HG02870 (cell line): ENCODE results near the gene NAP1L4.

ENCODE experiments used
- ATAC-seq: cut with Tn5 transposase; IDR thresholded peaks from one replicate; pipeline ENCODE4 v1.9.1; 2021; ENCODE audit warnings: mild to moderate bottlenecking, moderate library complexity; ENCODE audit not compliant: unreplicated experiment

The NAP1L4 gene, protein sequence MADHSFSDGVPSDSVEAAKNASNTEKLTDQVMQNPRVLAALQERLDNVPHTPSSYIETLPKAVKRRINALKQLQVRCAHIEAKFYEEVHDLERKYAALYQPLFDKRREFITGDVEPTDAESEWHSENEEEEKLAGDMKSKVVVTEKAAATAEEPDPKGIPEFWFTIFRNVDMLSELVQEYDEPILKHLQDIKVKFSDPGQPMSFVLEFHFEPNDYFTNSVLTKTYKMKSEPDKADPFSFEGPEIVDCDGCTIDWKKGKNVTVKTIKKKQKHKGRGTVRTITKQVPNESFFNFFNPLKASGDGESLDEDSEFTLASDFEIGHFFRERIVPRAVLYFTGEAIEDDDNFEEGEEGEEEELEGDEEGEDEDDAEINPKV

DNA sequence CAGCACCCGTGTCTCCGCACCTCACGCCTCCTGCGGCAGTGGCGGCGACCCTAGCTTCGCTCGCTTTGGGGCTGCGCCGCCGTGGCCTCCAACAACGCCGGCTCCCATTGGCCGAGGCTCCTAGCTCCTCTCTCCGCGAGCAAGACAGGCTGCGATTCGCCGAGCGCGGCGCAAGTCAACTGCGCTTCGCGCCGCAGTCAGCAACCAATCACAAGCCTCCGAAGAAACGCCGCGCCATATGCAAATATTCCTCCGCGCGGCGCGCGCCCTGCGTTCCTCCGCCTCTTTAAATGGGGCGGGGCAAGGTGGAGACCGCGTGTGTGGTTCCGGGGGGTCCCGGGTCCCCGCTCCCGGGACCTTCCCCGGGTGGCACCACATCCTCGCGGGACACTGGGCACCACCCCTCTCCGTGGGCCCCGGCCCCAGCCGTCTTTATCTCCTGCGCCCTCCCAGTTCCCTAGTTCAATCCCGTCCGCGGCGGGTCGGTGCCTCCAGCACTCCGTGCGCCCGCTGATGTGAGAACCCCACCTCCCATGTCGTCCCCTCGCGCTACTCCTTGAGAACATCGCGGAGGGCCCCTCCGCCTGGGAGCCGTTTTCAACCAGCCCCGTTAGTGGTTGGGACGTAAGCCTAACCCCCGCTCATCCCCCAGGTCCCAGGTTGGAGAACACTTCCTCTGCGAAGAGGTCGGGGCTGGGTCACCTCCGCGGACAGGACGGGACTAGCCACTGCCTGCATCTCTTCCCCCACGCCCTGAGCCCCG is at the start of gene NAP1L4:
NAP1L4 (minus strand) TSS at position 96 of the 763 bp plus-strand sequence. CDS start 13,109 bp downstream, outside the sequence.
- peak; percentile 77 for ATAC-seq

DNA sequence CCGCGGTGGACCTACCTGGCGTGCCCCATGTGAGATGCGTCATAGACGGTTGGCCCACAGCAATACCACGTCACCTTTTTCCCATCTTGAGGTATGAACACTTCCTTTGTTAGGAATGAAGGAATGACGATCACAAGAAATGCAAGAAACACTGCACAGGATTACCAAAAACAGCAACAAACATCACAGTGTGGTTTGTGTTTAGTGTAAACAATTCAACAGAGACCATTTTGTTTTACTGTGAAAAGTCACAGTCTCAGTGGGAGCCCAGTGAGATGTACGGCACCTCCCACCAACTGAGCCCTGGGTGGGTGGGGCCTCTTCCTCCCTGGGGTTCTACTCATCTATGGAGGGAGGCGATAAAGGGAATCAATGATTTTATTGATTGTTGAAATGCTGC is 48.8 kb upstream of the NAP1L4 start:
- ATAC-seq = no peak

DNA sequence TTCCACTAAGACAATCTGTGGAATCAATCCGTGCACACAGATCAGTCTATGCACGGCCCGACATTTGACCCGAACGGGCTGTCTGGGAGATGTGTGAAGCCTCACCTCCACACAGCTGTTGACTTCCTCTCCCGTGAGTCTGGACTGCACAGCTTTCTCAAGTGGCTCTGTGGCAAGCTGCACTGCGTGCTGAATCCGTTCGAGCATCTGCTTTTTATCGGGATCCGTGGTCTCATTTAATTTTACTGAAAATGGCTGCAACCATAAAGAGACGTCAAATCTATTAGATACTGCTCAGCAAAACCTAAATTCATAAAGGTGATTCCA is 45.8 kb upstream of the NAP1L4 start:
- ATAC-seq = no peak

- no peak for ATAC-seq
These were observed 45.2 kb upstream of the NAP1L4 start for GRCh38 chr11:3037040-3037944.

- ATAC-seq = no peak
These were observed 44.3 kb upstream of the NAP1L4 start for GRCh38 chr11:3036419-3036818.

GRCh38 chr11:3035333-3035732 is 43.2 kb upstream of the NAP1L4 start:
- ATAC-seq = no peak

- no peak for ATAC-seq
These were observed 38.4 kb upstream of the NAP1L4 start for GRCh38 chr11:3030289-3031070.

DNA sequence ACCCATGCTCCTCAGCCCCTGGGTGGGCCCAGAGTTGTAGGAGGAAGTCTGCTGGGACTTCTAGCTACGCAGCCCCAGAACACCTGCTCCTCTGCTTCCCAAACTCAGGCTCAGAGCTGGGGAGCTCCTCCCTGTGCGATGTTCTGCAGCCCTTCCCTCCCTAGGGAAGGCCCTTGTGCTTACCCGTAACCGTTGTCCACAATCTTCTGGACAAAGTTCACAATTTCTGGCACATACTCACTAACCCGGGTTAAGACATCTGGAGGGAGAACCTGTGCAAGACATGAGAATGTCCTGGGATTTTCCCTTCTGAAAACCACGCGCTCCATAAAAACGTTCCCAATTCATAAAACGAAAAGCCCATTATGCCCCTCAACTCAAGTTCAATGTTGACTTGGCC is 36.7 kb upstream of the NAP1L4 start:
- no peak for ATAC-seq

GRCh38 chr11:3026803-3027202 is 34.7 kb upstream of the NAP1L4 start:
- no peak for ATAC-seq

- no peak for ATAC-seq
These were observed 30.9 kb upstream of the NAP1L4 start for GRCh38 chr11:3022982-3023381.

DNA sequence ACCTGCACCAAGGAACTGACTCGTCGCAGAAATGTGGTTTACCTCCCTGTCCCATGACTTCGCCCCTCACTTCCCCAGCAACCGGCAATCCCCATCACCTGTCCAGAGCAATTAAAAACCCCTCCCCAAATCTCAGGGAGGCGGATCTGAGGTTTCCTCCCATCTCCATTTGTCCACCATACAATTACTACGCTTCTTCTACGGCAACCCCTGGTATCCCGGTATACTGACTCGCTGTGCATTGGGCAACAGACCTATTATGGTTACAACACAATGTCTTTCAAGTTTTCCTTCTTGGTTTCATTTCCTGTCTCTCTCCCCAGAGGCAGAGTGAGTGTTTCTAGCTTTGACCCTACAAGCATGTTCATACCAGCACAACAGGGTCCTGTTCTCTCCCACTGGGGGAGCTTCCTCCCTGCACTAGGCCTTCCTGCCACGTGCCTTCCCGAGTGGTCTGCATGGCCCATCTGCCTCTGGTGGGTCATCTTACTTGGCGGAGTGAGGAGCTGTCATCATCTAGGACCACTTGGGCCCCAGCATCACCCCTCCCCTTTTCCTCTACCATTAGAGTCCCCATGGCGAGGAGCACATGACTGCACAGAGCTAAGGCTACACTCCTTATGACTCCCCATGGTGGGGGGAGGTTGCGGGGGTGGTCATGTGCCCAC is 30.3 kb upstream of the NAP1L4 start:
- ATAC-seq = peak; percentile 86

DNA sequence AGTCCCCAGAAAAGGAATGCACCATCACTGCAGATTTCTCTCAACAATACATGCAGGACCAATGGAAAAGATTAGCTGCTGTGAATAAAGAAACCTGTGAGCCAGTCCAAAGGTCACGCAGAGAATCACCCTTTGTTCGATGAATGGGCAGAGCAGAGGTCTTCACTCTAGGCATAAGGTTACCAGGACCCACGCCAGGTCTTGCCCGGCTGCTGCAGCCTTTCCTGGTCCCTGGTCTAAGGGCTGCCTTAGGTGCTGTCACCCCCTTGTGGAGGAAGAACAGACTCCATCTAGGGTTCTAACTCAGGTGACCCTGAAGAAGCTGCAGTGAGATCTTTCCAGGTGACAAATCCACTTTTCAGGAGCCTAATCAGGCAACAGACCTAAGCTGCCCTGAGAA is 29.0 kb upstream of the NAP1L4 start:
- no peak for ATAC-seq

DNA sequence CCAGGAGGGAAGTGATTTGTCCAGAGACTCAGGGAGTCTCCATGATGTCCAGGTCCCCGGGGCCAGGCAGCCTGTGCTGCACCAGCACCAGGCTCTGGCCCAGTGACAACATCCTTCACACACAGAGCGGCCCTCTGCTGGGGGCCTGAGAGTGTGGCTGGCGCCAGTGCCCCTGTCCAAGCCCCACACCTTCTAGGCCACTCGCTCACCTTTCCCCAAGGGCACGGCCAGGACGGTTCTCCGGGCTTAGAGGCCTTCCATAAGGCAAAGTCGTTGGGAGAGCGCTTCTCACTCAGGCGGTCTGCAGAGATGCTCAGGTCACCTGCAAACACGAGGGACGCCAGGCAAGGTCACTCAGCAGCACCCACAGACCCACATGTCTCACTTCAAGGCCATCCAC is 27.9 kb upstream of the NAP1L4 start:
- ATAC-seq = no peak

- no peak for ATAC-seq
These were observed 26.5 kb upstream of the NAP1L4 start for GRCh38 chr11:3018596-3018995.

DNA sequence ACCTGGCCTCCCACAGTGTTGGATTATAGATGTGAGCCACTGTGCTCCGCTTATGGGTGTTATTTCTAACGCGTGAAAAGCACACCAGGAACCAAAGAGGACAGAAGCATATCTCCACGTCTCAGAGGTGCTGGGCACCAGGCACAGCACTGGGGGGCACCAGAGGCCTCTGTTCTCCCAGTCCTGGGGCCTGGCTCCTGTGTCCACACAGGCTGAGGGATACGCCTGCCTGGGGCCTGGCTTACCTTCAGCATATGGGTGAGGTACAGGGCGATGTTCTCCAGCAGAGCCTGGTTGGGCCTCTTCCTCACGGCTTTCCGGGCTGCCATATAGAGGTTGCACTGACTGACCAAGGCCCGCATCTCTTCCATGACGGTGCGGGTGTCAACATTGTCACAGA is 24.7 kb upstream of the NAP1L4 start:
- ATAC-seq = no peak

DNA sequence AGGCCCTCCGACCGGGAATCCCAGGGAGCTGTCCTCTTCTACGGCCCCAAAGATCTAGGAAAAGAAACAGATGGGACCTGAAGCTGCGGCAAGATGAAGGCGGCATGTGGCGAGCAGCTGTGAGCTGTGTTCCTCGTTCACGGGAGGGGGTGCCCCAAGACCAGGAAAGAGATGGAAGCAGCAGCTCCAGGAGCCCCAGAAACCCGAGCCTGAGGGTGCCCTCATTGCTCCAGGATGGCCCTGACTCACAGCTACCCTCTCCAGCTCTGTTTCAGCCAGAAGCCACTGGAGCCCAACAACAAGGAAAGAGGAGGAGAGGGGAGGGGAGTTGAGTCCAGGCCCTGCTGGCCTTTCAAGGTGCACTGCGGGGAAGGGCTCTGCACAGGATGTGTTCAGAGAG is 23.7 kb upstream of the NAP1L4 start:
- ATAC-seq = no peak

DNA sequence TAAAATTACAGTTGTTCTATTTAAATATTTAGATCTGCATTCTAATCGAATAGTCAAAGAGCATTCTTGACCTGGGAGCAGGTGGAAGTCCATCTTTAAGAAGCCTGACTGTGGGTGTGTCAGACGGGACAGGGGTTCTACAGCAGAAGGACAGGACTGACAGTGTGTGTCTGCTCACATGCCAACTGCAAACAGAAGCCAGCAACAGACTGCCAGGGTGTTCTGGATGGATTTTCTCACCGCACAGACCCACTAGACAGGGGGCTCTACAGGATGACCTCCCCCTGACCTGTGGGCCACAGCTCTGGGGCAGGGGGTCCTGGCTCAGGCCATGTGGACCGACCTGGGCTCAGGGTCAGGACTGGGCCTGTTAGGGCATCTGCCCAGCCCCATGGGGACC is 22.8 kb upstream of the NAP1L4 start:
- no peak for ATAC-seq

GRCh38 chr11:3014057-3014938 is 22.2 kb upstream of the NAP1L4 start:
- no peak for ATAC-seq
